Stimulated activated CD4-positive, alpha-beta T cell treated with anti-CD3 and anti-CD28 coated beads, Interleukin-2, amount 100 ng/mL, for 4 hours (primary cell): ENCODE measurements around the gene CDHR5.

Experiments used
- DNase-seq: peaks from one replicate; pipeline ENCODE4 v3.0.0-alpha.2; 2020; ENCODE audit warnings: low read depth

The CDHR5 gene

DNA sequence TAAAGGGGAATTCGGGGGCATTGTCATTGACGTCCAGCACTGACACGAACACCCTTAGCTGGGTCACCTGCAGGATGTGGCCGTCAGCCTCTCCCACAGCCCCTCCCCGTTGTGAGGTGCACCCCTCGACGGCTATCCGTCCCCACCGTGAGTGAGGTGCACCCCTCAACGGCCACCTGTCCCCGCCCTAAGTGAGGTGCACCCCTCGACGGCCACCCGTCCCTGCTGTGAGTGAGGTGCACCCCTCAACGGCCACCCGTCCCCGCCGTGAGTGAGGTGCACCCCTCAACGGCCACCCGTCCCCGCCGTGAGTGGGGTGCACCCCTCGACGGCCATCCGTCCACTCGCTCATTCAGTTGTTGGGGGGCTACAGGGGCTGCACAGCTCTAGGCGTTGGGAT, 2.9 kb downstream of the CDHR5 start:
- DNase-seq = no peak

DNA sequence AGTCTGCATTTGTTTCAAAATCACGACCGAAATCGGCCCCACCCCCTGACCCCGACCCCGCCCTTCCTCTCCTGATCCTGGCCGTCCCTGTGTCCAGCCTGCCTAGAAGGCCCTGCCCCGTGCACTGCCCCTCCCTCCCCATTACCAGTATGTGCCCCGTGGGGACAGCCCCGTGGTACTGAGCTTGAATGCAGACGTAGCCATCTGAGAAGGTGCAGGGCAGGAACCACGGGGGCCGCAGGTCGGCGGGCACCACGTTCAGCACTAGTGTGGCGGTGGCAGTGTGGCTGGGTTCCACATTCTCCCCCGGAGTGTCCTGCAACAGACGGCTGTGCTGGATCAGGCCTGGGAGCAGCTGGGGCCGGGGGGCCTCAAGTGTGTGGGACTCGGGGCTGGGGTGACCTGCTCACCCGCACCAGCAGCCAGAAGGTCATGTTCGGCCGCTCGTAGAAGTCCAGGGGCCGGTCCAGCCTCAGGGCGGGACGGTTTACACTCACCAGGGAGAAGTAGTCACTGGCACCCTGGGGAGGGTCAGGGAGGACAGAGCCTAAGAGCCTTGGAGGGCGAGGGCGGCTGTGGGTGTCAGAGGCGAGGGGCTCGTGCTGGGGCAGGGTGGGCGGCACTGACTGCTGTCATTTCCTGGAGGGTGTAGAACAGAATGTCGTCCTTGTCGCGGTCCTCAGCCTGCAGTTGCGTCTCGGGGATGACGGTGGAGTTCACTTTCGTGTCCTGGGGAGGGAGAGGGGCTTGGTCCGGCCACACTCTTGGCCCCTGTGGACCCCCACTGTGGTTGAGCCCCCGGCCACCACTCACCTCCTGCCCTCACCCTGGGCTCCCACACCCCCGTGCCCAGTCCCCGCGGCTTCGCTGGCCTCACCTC, 3.6 kb downstream of the CDHR5 start:
- no peak for DNase-seq

- DNase-seq = no peak
These were observed 4.6 kb downstream of the CDHR5 start for GRCh38 chr11:620201-620600.

DNA sequence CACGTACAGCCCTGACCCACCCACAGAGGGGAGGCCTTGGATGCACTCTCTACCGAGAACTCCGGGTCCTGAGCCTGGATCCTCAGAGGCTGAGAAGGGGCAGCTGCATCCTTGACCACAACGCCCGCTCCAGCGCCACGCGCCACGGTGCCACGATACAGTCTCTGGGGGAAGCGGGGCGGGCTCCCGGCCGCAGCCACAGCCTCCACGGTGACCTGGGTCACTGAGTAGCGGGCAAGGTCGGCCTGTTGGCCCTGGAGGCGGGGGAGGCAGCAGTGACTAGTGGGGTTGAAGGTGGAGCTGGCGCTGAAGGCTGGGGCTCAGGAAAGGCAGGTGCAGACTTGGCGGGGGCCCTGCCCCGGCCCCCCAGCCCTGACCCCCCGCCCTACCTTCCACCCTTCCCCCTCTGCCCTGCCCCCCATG, 5.1 kb downstream of the CDHR5 start:
- DNase-seq = no peak

DNA sequence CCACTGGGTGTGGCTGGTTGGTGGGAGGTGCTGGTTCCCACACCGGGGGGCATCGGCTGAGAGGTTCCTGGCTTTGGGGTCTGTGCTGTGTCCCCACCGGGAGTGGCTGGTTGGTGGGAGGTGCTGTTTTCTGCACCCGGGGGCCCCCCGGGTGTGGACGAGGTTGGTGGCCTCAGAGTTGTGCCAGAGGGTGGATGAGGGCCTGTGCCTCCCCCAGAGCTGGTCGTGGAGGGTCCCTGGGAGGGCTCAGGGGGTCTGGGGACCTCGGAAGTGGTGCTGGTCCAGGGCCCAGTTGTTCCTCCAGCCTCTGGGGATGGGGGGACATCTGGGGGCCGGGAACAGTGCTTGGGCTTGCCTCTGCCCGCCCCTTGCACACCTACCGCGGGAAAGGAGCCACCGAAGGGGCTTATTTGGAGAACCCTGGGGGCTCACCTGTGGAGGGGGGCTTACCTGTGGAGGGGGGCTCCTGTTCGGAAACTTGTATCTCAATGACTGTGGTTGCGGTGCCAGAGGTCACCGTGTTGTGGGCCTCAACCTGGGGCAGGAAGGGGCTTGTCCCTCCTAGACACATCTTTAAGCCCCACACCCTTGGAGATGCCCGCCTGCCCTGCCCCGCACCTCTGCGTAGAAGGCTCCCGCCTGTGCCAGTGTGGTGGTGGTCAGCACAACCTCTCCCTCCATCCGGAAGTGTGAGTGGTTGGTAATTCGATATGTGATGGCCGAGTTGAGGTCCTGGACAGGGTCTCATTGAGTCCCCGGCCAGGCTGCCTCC, 5.7 kb downstream of the CDHR5 start:
- no peak for DNase-seq

- no peak for DNase-seq
These were observed 6.7 kb downstream of the CDHR5 start for GRCh38 chr11:617912-618682.

DNA sequence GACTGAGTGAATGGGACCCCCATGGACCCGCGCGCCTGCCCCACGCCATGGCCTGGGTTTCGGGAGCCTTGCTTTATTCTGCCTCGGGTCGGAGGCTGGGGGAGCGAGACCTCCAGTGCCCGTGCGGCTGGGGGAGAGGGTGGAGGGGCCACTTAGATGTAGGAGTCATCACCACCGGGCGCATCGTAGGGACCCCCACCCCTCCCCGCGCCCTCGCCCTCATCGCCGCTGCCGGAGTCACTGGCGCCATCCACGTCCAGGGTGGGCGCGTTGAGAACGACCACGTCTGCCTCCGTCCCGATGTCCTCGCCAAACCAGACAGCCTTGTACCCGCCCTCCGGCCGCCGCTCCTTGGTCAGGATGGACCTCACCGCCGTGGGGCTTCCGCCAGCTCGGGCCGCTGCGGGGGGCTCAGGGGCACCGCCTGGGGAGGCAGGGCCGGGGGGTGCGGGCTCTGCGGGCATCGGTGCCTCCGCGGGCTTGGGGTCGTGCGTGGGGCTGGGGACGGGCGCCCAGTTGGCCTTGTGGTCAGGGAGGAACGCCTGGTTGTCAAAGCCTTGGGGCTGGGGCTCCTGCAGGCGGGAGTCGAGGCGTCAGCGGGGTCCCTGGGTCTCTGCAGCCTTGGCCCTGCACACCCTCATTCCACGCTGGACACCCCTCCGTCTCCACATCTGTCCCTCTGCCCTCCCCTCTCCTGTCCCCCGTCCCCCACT, 7.4 kb downstream of the CDHR5 start:
- no peak for DNase-seq

DNA sequence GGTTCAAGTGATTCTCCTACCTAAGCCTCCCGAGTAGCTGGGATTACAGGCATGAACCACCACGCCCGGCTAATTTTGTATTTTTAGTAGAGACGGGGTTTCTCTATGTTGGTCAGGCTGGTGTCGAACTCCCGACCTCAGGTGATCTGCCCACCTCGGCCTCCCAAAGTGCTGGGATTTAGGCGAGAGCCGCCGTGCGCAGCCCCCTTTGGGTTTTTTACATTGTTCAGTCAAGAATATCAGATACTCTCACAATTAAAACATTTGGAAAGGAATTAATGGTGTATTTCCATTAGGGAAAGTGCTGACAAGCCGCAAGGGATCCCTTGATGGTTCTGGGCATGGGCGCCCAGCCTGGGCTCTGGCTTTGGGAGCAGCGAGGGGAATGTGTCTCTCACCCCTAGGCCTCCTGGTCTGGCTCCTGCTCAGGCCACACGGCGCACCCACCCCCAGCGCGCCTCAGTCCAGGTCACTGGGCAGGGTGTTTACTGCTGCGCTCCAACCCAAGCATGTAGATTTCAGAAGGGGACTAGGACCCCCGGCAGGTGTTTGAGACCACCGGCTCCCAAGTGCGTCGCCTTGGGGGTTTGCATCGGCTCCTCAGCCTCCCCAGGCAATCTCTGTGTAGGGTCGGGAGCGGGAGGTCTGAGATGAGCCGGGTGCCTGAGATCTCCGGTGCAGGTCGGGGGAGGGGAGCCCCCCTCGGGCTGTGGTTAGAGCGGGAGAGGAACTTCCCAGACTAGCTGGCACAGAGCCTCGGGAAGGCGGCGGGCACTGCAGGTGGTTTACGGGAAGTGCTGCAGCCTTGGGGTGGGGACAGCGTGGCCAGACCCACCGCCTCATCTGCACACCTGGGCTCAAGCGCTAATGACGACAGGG, 8.2 kb downstream of the CDHR5 start:
- DNase-seq = no peak

GRCh38 chr11:615504-616319, 9.0 kb downstream of the CDHR5 start, which contains the start of gene IRF7:
Gene IRF7 (minus strand): TSS chr11:615950. CDS start chr11:615364, 586 bp downstream.
- peak; percentile 75 for DNase-seq

DNA sequence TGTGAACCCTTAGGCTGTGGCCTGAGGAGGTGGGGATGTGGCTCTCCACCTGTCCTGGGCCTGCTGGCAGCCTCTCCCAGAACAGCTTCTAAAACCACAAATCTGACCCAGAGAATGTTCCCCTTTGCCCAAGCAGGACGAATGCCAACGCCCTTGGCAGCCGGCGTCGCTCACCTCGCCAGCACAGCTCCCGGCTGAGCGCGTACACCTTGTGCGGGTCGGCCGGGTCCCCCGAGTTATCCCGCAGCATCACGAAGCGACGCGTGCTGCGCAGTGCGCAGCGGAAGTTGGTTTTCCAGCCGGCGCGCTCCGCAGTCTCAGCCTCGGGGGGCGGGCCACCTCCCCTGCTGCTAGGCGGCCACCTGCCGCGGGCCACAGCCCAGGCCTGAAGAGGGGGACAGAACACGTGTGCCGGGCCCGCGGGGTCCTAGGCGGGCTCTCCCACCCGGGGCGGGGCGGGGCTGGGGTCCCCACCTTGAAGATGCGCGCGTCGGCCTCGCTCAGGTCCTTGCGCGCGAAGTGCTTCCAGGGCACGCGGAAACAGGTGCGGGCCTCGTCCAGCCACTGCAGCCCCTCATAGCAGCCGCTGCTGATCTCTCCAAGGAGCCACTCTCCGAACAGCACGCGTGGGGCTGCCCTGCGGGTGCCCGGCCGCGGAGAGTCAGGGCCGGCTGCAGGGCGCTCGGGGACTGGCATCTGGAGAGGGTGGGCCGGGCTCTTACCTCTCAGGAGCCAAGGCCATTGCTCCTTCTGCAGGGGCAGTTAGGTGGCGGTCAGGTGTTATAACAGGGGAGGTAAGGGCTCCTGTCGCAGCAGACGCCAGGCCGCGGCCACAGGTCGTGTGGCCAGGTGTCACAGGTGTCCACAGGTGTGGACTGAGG, 9.9 kb downstream of the CDHR5 start:
- DNase-seq = no peak

DNA sequence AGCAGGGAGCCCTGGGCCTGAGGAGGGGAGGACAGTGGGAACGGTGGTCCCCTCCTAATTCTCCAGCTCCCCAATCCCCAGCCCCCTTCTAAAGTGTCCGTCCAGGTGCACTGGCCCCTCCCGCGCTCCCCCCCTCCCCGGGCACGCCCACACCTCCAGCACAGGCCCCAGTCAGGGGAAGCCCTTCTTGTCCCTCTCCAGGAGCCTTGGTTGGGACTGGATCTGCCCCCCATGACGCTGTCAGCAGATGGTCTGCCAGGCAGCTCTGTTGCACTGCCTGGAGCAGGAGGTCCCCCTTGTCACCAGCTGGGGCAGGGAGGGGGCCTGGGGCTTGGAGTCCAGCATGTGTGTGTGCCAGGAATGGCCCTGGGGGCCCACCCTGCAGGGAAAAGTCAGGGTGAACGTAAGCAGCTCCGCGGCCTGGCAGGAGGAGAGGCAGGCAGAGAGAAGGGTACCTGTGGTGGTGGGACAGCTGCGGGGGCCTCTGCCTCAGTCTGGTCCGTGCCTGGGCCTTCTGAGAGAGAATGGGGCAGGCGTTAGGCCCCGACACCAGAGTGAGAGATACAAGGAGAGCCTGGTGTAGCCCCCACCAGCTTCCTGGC, 10.6 kb downstream of the CDHR5 start:
- DNase-seq = no peak

DNA sequence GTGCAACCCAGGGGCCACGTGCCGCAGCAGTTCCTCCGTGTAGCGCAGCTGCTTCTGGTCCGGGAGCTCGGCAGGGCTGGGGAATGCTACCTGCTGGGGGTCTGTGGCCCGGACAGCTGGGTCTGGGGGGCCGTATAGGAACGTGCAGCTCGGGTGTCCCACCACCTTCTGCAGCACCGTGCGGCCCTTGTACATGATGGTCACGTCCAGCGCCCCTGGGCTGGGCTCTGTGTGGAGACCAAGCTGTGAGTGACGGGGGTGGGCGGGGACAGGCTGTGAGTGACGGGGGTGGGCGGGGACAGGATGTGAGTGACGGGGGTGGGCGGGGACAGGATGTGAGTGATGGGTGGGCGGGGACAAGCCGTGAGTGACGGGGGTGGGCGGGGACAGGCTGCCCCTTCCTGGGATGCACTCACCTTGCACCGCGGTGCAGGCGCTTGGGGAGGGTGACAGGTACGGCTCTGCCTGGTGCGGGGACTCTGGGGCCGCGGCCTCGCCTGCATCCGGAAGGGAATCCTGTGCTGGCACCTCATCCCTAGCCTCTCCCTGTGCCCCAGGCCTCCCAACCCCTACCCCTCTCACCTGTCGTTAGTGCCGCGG, 11.3 kb downstream of the CDHR5 start:
- DNase-seq = peak; percentile 74

- no peak for DNase-seq
These were observed 11.8 kb downstream of the CDHR5 start for GRCh38 chr11:612961-613300.

- DNase-seq = no peak
These were observed 12.4 kb downstream of the CDHR5 start for GRCh38 chr11:612201-612960.

DNA sequence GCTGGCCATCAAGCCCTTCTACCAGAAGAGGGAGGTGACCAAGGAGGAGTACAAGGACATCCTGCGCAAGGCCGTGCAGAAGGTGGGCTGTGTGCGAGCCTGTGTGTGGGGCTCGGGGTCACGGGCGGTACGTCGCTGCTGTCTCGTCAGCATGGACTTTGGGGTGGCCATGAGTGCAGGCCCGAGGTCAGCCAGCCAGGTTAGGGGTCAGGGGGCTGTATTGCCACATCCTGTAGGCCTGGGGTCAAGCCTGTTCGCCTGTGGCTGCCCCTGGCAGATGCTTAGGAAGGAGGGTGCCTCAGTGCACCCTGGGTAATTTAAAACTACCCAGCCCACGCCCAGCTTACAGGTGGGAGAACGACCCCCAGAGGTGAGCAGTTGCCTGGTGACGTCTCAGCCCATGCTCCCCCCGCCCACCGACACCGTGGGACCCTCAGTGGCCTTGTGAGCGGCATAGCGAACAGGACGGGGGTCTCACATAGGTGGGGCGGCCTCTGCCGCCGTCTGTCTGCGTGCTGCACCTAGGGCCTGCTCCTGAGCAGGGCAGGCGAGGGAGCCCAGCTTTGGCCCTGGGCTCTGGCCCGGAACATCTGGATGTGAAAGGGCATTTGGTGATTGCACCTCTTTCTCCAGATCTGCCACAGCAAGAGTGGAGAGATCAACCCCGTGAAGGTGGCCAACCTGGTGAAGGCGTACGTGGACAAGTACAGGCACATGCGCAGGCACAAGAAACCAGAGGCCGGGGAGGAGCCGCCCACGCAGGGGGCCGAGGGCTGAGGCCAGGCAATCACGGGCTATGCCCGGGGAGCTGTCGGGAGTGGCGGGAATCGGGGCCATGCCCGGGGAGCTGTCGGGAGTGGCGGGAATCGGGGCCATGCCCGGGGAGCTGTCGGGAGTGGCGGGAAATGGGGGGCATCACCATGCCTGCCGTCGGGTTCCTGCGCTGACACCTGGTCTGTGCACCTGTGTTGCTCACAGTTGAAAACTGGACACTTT, 13.5 kb downstream of the CDHR5 start:
- no peak for DNase-seq

- DNase-seq = no peak
These were observed 14.5 kb downstream of the CDHR5 start for GRCh38 chr11:610146-610801.
